DOHH2 (cell line): ENCODE data around the gene OR2F2.

Source experiments
- H3F3A ChIP-seq: fragments of 200-600 bp; sonication (generic), shearing (Covaris generic); 2 replicates; pipeline ENCODE4 v1.6.0; 2016; ENCODE audit warnings: antibody characterized with exemption, mild to moderate bottlenecking; ENCODE audit not compliant: control insufficient read depth, insufficient read depth
- H3K27ac ChIP-seq: fragments of 200-600 bp; sonication (generic); 2 replicates; pipeline ENCODE4 v1.5.1; 2014; ENCODE audit warnings: low read depth, mild to moderate bottlenecking, low read length, moderate library complexity
- H3K27me3 ChIP-seq: fragments of 200-600 bp; sonication (generic); 2 replicates; pipeline ENCODE4 v1.6.1; 2014; ENCODE audit warnings: mild to moderate bottlenecking, low read length, mixed read lengths; ENCODE audit not compliant: control insufficient read depth
- H3K36me3 ChIP-seq: fragments of 200-600 bp; sonication (generic); 2 replicates; pipeline ENCODE4 v1.6.1; 2014; ENCODE audit warnings: mild to moderate bottlenecking, low read length, moderate library complexity, mixed read lengths; ENCODE audit not compliant: control insufficient read depth
- H3K4me1 ChIP-seq: fragments of 200-600 bp; sonication (generic); 2 replicates; pipeline ENCODE4 v1.6.1; 2014; ENCODE audit warnings: mild to moderate bottlenecking, low read length, mixed read lengths; ENCODE audit not compliant: control insufficient read depth
- H3K4me2 ChIP-seq: fragments of 200-600 bp; sonication (generic); 2 replicates; pipeline ENCODE4 v1.6.0; 2014; ENCODE audit warnings: mild to moderate bottlenecking, low read length, moderate library complexity
- H3K4me3 ChIP-seq: fragments of 200-600 bp; sonication (generic); 2 replicates; pipeline ENCODE4 v1.5.1; 2014; ENCODE audit warnings: mild to moderate bottlenecking, low read length, mixed read lengths
- H3K79me2 ChIP-seq: fragments of 200-600 bp; sonication (generic); 2 replicates; pipeline ENCODE4 v1.6.1; 2014; ENCODE audit warnings: mild to moderate bottlenecking, low read length, mixed read lengths; ENCODE audit not compliant: control insufficient read depth
- H3K9me2 ChIP-seq: fragments of 200-600 bp; sonication (generic); replicated peaks from 2 replicates; pipeline ENCODE4 v1.6.1; 2014; ENCODE audit warnings: mild to moderate bottlenecking, low read length, mixed read lengths; ENCODE audit not compliant: control insufficient read depth
- H3K9me3 ChIP-seq: fragments of 200-600 bp; sonication (generic); 2 replicates; pipeline ENCODE4 v1.6.1; 2014; ENCODE audit warnings: antibody characterized with exemption, low read length, mixed read lengths; ENCODE audit not compliant: control insufficient read depth, insufficient read depth
- H4K20me1 ChIP-seq: fragments of 200-600 bp; sonication (generic); 2 replicates; pipeline ENCODE4 v1.6.0; 2014; ENCODE audit warnings: low read depth, mild to moderate bottlenecking, antibody characterized with exemption, low read length, moderate library complexity; ENCODE audit not compliant: control insufficient read depth, insufficient read depth
- CTCF ChIP-seq: fragments of 200-600 bp; sonication (generic); IDR thresholded peaks from one replicate; pipeline ENCODE4 v1.5.1; 2014; ENCODE audit warnings: antibody characterized with exemption, mild to moderate bottlenecking, low read depth, low read length; ENCODE audit not compliant: poor library complexity, severe bottlenecking
- EZH2phosphoT487 ChIP-seq: fragments of 200-600 bp; sonication (generic); IDR thresholded peaks from 2 replicates; pipeline ENCODE4 v1.6.1; 2017; ENCODE audit warnings: borderline replicate concordance, mild to moderate bottlenecking, antibody characterized with exemption, low read length, moderate library complexity, mixed read lengths

OR2F2 gene

GRCh38 chr7:143980746-143981510 lies 45.9 kb downstream of the OR2F2 start:
- H3K9me3 ChIP-seq, result no peaks in the 10 kb centered on the region
- H3K4me3 ChIP-seq, result no peak overlapping the region
- H3K79me2 ChIP-seq, result no peaks in the 10 kb centered on the region
- H3K36me3 ChIP-seq, result no peaks in the 10 kb centered on the region
- TF ChIP-seq EZH2phosphoT487 (no peak), CTCF (no peak)
- H3F3A ChIP-seq, result no peaks in the 10 kb centered on the region
- H3K4me2 ChIP-seq, result no peak overlapping the region
- H3K27me3 ChIP-seq, result no peaks in the 10 kb centered on the region
- H4K20me1 ChIP-seq, result no peaks in the 10 kb centered on the region
- H3K4me1 ChIP-seq, result no peaks in the 10 kb centered on the region
- no peaks in the 10 kb centered on the region for H3K9me2 ChIP-seq
- no peak overlapping the region for H3K27ac ChIP-seq

- no peaks in the 10 kb centered on the region for H3K79me2 ChIP-seq
- H3K9me2 ChIP-seq, result no peaks in the 10 kb centered on the region
- H3K27ac ChIP-seq, result no peak overlapping the region
Measured at GRCh38 chr7:143983960-143984359, 48.9 kb downstream of the OR2F2 start.

More at GRCh38 chr7:143983960-143984359, 48.9 kb downstream of the OR2F2 start:
- Histone ChIP-seq H3K27me3 (no peaks in the 10 kb centered on the region), H3F3A (no peaks in the 10 kb centered on the region), H3K4me3 (no peak overlapping the region), H3K9me3 (no peaks in the 10 kb centered on the region), H3K4me2 (no peak overlapping the region), H3K36me3 (no peaks in the 10 kb centered on the region), H4K20me1 (no peaks in the 10 kb centered on the region), H3K4me1 (no peaks in the 10 kb centered on the region)
- TF ChIP-seq CTCF (no peak), EZH2phosphoT487 (no peak)
